Measurements from ENCODE around the gene AP1S1.
A peak's percentile ranks its signal among the peaks of the same experiment; 100 is the strongest.
"Not testable (repeated sequence)": the region's sequence is repeated elsewhere in the genome, so short reads cannot be mapped to it uniquely, and the experiment has no call there.

The AP1S1 gene

GRCh38 chr7:101171442-101171837 is 17.2 kb downstream of the AP1S1 start:
- DNase-seq = no peak

GRCh38 chr7:101172005-101172853 is 18.0 kb downstream of the AP1S1 start:
- no peak for DNase-seq

GRCh38 chr7:101172854-101173751 is 18.8 kb downstream of the AP1S1 start:
- no peak for DNase-seq

GRCh38 chr7:101173752-101174244 is 19.5 kb downstream of the AP1S1 start:
- peak; percentile 45 for DNase-seq

GRCh38 chr7:101174322-101174854 is 20.1 kb downstream of the AP1S1 start:
- no peak for DNase-seq

- no peak for DNase-seq
Measured at GRCh38 chr7:101175664-101176063, 21.4 kb downstream of the AP1S1 start.

- no peak for DNase-seq
Measured at GRCh38 chr7:101177644-101178043, 23.4 kb downstream of the AP1S1 start.

- no peak for DNase-seq
Measured at GRCh38 chr7:101179117-101179516, 24.8 kb downstream of the AP1S1 start.

- no peak for DNase-seq
Measured at GRCh38 chr7:101179713-101180112, 25.4 kb downstream of the AP1S1 start.

GRCh38 chr7:101180130-101180755 is 26.0 kb downstream of the AP1S1 start, which contains the start of gene NAT16:
NAT16 (minus strand) TSS chr7:101180293; CDS start chr7:101174807, 5,486 bp downstream.
- no peak for DNase-seq

GRCh38 chr7:101185258-101185839 is 31.1 kb downstream of the AP1S1 start:
- DNase-seq = no peak

GRCh38 chr7:101186194-101186593 is 31.9 kb downstream of the AP1S1 start:
- no peak for DNase-seq

GRCh38 chr7:101186844-101187428 is 32.7 kb downstream of the AP1S1 start:
- no peak for DNase-seq

GRCh38 chr7:101189109-101189508 is 34.8 kb downstream of the AP1S1 start:
- no peak for DNase-seq

GRCh38 chr7:101195884-101196283 is 41.6 kb downstream of the AP1S1 start:
- no peak for DNase-seq

GRCh38 chr7:101197991-101198390 is 43.7 kb downstream of the AP1S1 start:
- DNase-seq = no peak

GRCh38 chr7:101198476-101198875 is 44.2 kb downstream of the AP1S1 start:
- DNase-seq = no peak

GRCh38 chr7:101199522-101199921 is 45.2 kb downstream of the AP1S1 start:
- DNase-seq = not testable (repeated sequence)

GRCh38 chr7:101200504-101200861 is 46.2 kb downstream of the AP1S1 start:
- no peak for DNase-seq

- DNase-seq = no peak
Measured at GRCh38 chr7:101200862-101201599, 46.8 kb downstream of the AP1S1 start, which contains the start of gene MOGAT3. MOGAT3 (minus strand) TSS chr7:101201036; CDS start chr7:101200854, 182 bp downstream.

Data from CD4-positive, alpha-beta T cell treated with Interleukin-4 for 4 hours (primary cell).